K562 (cell line): ENCODE measurements around the gene UNC13C. TPM values are rescaled to one million over a fixed set of nuclear protein-coding genes. Genes with fewer than 3 reads are reported as not detected.

Experiments
- ATAC-seq: fragments of 200-7000 bp; cut with Tn5 transposase; 3 replicates; pipeline ENCODE4 v1.9.1; 2020; ENCODE audit warnings: moderate library complexity
- BruUV-seq: library from RNA; stranded (reverse); fragments of 400-500 nt; replicated peaks from 2 replicates; lab custom pipeline; 2021; lab: Mats Ljungman, UMichigan
- CTCF ChIA-PET: fragments of 300-600 bp; formaldehyde crosslinking; extraction: SDS; loops from one replicate; lab custom pipeline; 2021; ENCODE audit warnings: low intra/inter-chr PET ratio; lab: Yijun Ruan, JAX
- POLR2A ChIA-PET: fragments of 300-600, 350-650 bp; sonication (Branson Sonifier 250); formaldehyde crosslinking; extraction: SDS; loops from one replicate; lab custom pipeline; 2021; ENCODE audit warnings: antibody characterized with exemption, inconsistent platforms; lab: Yijun Ruan, JAX
- DNase-seq, 4 experiments: peaks; one replicate each; pipeline versions ENCODE4 v3.0.0 to v3.0.0-alpha.2; 2011 to 2018; ENCODE audit warnings: low spot score in 3 of 4, mixed read lengths in 3 of 4; ENCODE audit errors: extremely low read depth in 1 of 4
- FAIRE-seq: peaks from 2 replicates; lab custom pipeline; 2011; peaks lifted over from hg19 to GRCh38; lab: Jason Lieb, UNC
- H2AFZ ChIP-seq: 2 replicates; pipeline ENCODE4 v1.6.0; 2011; ENCODE audit warnings: low read depth, low read length, control low read depth, inconsistent platforms
- H3K27ac ChIP-seq: fragments of 200-600 bp; 3 replicates; pipeline ENCODE4 v1.8.0; 2011; ENCODE audit warnings: low read depth, mild to moderate bottlenecking, control low read depth, inconsistent platforms, low read length, moderate library complexity, mixed read lengths; ENCODE audit errors: extremely low read depth
- H3K27me3 ChIP-seq, 2 experiments: fragments of 300-600 bp in 1 of 2; 2 replicates in 1 of 2; 3 replicates in 1 of 2; pipeline versions ENCODE4 v1.6.0 to v1.8.0; 2011; ENCODE audit warnings: inconsistent platforms in 2 of 2, low read length in 2 of 2, mild to moderate bottlenecking in 1 of 2, mixed read lengths in 1 of 2, moderate library complexity in 1 of 2; ENCODE audit not compliant: control insufficient read depth in 2 of 2, insufficient read depth in 2 of 2
- H3K36me3 ChIP-seq: fragments of 300-600 bp; 3 replicates; pipeline ENCODE4 v1.8.0; 2011; ENCODE audit warnings: mild to moderate bottlenecking, low read length, inconsistent platforms; ENCODE audit not compliant: control insufficient read depth, insufficient read depth
- H3K4me1 ChIP-seq, 2 experiments: fragments of 200-600 bp in 1 of 2; replicated peaks in 1 of 2; 2 replicates in 1 of 2; 3 replicates in 1 of 2; pipeline versions ENCODE4 v1.5.1 to v1.8.0; 2011; ENCODE audit warnings: inconsistent platforms in 2 of 2, low read length in 2 of 2, mild to moderate bottlenecking in 1 of 2, mixed read lengths in 1 of 2, moderate library complexity in 1 of 2; ENCODE audit not compliant: control insufficient read depth in 2 of 2, insufficient read depth in 2 of 2
- H3K4me2 ChIP-seq: 2 replicates; pipeline ENCODE4 v1.6.1; 2011; ENCODE audit warnings: low read length, control low read depth, inconsistent platforms, mixed read lengths; ENCODE audit not compliant: insufficient read depth
- H3K4me3 ChIP-seq: fragments of 200-600 bp; sonication (generic), shearing (Covaris generic); 2 replicates; pipeline ENCODE4 v1.5.1; 2016; ENCODE audit warnings: control low read depth, inconsistent platforms
- H3K79me2 ChIP-seq: fragments of 200-600 bp; 3 replicates; pipeline ENCODE4 v1.8.0; 2011; ENCODE audit warnings: low read length, inconsistent platforms; ENCODE audit not compliant: control insufficient read depth, insufficient read depth
- H3K9ac ChIP-seq, 2 experiments: 2 replicates each; pipeline versions ENCODE4 v1.6.0 to v1.6.1; 2011; ENCODE audit warnings: low read depth in 2 of 2, low read length in 2 of 2, control low read depth in 1 of 2, inconsistent platforms in 1 of 2, mild to moderate bottlenecking in 1 of 2, mixed read lengths in 1 of 2; ENCODE audit not compliant: insufficient read depth in 1 of 2
- H3K9me1 ChIP-seq: one replicate; pipeline ENCODE4 v1.6.0; 2011; ENCODE audit warnings: inconsistent platforms, mild to moderate bottlenecking, low read length, moderate library complexity; ENCODE audit not compliant: control insufficient read depth, insufficient read depth
- H3K9me3 ChIP-seq: replicated peaks from 2 replicates; pipeline ENCODE4 v1.5.1; 2011; ENCODE audit warnings: low read depth, low read length, inconsistent platforms; ENCODE audit not compliant: control insufficient read depth, insufficient read depth
- H4K20me1 ChIP-seq: replicated peaks from 2 replicates; pipeline ENCODE4 v1.6.1; 2011; ENCODE audit warnings: low read length, inconsistent platforms, mixed read lengths; ENCODE audit not compliant: control insufficient read depth, insufficient read depth
- HIVEP1 ChIP-seq: fragments of 250-450 bp; sonication (Bioruptor Pico); IDR thresholded peaks from 2 replicates; pipeline ENCODE4 v1.4.0; 2020; ENCODE audit warnings: mild to moderate bottlenecking
- MAFG ChIP-seq: fragments of 450-650 bp; conservative IDR thresholded peaks from 2 replicates; pipeline ENCODE4 v1.6.1; 2016; ENCODE audit warnings: missing genetic modification characterization, missing compliant biosample characterization
- PTRF ChIP-seq: fragments of 450-650 bp; IDR thresholded peaks from 2 replicates; pipeline ENCODE4 v1.6.1; 2016; ENCODE audit warnings: mild to moderate bottlenecking, missing genetic modification characterization, missing compliant biosample characterization
- SRSF7 ChIP-seq: fragments of 200-400 bp; formaldehyde crosslinking; optimal IDR thresholded peaks from 2 replicates; pipeline ENCODE3; 2017; ENCODE audit warnings: mild to moderate bottlenecking, low read depth, low read length
- WGBS: fragments of 100-300 bp; shearing (Covaris generic); methylation state at CpG from one replicate; pipeline ENCODE4 v1.1.6; 2016; ENCODE audit warnings: low coverage, mixed read lengths; ENCODE audit not compliant: insufficient coverage; ENCODE audit errors: missing lambda C conversion rate; 5-methylcytosine and 5-hydroxymethylcytosine counted together
- in situ Hi-C: fragments of 300-500 bp; cut with MboI; formaldehyde crosslinking; loops from 4 replicates; pipeline ENCODE4 v1.15.0; 2018; ENCODE audit warnings: inconsistent platforms, mixed read lengths
- intact Hi-C: fragments of 100-400 bp; cut with micrococcal nuclease; formaldehyde crosslinking; loops from 2 replicates; pipeline ENCODE4 v1.14.2; 2022
- polyA plus RNA-seq, 8 experiments: library from polyadenylated mRNA; depleted of rRNA in 4 of 8; stranded (reverse) in 5 of 8; unstranded in 3 of 8; fragments of >200 nt; fragmentation: Nextera tagmentation in 2 of 8; fragmentation: Illumina TruSeq in 1 of 8; extraction: Ambion mirVana in 2 of 8; extraction: Trizol in 1 of 8; gene quantifications; 2 replicates each; pipeline versions ENCODE4 v1.2.1 to v1.2.3, GENCODE V29; 2011 to 2014; ENCODE audit warnings: inconsistent platforms in 1 of 8, missing spikeins in 1 of 8
- total RNA-seq, 7 experiments: library from RNA; depleted of rRNA in 6 of 7; stranded (reverse); fragments of >200 nt in 6 of 7; fragmentation: Illumina TruSeq in 2 of 7; extraction: Trizol in 2 of 7; gene quantifications; 2 replicates each; pipeline versions ENCODE4 v1.2.1 to v1.2.3, GENCODE V29; 2011 to 2021; ENCODE audit warnings: low replicate concordance in 1 of 7
- TF ChIP-seq, protein P1 (sequence below): fragments of 200-800 bp; sonication (Bioruptor generic); IDR thresholded peaks from 2 replicates; pipeline ENCODE4 v1.6.1; 2017; ENCODE audit warnings: missing genetic modification characterization, missing compliant biosample characterization
- TF ChIP-seq, protein P2 (sequence below): sonication (generic); formaldehyde crosslinking; IDR thresholded peaks from 2 replicates; pipeline ENCODE4 v1.9.0; 2022; ENCODE audit warnings: mild to moderate bottlenecking, missing genetic modification reagents
- TF ChIP-seq, protein P3 (sequence below): fragments of 450-650 bp; IDR thresholded peaks from 2 replicates; pipeline ENCODE4 v1.6.1; 2016; ENCODE audit warnings: mild to moderate bottlenecking, moderate library complexity
- TF ChIP-seq, protein P4 (sequence below): fragments of 450-650 bp; formaldehyde crosslinking; IDR thresholded peaks from 2 replicates; pipeline ENCODE4 v1.4.0; 2022; ENCODE audit warnings: missing genetic modification characterization

The UNC13C gene
- total and polyA plus RNA-seq, 9 of the 15 experiments (the other 6 are each of a cell fraction or from before 2014, with no cell fraction given), result not detected

DNA sequence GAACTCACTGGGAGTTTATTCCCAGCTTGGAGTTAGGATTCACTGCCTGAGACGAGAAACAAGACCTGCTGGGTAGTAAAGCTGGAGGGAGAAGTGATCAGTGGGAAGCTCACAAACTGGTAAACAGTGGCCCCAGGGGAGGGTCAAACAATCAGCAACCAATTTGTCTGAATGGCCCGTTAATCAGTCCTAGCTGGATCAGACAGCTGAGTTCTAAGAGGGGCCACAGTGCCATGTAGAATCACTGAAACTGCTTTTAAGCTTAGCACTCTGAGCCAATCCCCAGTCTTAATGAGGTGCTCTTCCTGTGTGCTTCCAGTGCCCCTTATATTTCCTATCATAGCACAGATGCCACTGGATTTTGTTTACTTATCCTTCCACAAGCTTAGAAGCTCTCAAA is 626.8 kb downstream of the UNC13C start:
- Histone ChIP-seq H3K9me3 (no peaks in the 10 kb centered on the region), H3K4me2 (no peak overlapping the region)
- BruUV-seq, result no TSS peak
- TF ChIP-seq SRSF7, result no peak
- no peak for TF ChIP-seq HIVEP1 (CRISPR knock-in tag)
- TF ChIP-seq PTRF (tag), result no peak
- no peak for TF ChIP-seq MAFG (tag)
- TF ChIP-seq, protein P1, sequence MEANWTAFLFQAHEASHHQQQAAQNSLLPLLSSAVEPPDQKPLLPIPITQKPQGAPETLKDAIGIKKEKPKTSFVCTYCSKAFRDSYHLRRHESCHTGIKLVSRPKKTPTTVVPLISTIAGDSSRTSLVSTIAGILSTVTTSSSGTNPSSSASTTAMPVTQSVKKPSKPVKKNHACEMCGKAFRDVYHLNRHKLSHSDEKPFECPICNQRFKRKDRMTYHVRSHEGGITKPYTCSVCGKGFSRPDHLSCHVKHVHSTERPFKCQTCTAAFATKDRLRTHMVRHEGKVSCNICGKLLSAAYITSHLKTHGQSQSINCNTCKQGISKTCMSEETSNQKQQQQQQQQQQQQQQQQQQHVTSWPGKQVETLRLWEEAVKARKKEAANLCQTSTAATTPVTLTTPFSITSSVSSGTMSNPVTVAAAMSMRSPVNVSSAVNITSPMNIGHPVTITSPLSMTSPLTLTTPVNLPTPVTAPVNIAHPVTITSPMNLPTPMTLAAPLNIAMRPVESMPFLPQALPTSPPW (CRISPR knock-in tag), result no peak
- TF ChIP-seq, protein P2, sequence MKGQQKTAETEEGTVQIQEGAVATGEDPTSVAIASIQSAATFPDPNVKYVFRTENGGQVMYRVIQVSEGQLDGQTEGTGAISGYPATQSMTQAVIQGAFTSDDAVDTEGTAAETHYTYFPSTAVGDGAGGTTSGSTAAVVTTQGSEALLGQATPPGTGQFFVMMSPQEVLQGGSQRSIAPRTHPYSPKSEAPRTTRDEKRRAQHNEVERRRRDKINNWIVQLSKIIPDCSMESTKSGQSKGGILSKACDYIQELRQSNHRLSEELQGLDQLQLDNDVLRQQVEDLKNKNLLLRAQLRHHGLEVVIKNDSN, result no peak
- TF ChIP-seq, protein P3, sequence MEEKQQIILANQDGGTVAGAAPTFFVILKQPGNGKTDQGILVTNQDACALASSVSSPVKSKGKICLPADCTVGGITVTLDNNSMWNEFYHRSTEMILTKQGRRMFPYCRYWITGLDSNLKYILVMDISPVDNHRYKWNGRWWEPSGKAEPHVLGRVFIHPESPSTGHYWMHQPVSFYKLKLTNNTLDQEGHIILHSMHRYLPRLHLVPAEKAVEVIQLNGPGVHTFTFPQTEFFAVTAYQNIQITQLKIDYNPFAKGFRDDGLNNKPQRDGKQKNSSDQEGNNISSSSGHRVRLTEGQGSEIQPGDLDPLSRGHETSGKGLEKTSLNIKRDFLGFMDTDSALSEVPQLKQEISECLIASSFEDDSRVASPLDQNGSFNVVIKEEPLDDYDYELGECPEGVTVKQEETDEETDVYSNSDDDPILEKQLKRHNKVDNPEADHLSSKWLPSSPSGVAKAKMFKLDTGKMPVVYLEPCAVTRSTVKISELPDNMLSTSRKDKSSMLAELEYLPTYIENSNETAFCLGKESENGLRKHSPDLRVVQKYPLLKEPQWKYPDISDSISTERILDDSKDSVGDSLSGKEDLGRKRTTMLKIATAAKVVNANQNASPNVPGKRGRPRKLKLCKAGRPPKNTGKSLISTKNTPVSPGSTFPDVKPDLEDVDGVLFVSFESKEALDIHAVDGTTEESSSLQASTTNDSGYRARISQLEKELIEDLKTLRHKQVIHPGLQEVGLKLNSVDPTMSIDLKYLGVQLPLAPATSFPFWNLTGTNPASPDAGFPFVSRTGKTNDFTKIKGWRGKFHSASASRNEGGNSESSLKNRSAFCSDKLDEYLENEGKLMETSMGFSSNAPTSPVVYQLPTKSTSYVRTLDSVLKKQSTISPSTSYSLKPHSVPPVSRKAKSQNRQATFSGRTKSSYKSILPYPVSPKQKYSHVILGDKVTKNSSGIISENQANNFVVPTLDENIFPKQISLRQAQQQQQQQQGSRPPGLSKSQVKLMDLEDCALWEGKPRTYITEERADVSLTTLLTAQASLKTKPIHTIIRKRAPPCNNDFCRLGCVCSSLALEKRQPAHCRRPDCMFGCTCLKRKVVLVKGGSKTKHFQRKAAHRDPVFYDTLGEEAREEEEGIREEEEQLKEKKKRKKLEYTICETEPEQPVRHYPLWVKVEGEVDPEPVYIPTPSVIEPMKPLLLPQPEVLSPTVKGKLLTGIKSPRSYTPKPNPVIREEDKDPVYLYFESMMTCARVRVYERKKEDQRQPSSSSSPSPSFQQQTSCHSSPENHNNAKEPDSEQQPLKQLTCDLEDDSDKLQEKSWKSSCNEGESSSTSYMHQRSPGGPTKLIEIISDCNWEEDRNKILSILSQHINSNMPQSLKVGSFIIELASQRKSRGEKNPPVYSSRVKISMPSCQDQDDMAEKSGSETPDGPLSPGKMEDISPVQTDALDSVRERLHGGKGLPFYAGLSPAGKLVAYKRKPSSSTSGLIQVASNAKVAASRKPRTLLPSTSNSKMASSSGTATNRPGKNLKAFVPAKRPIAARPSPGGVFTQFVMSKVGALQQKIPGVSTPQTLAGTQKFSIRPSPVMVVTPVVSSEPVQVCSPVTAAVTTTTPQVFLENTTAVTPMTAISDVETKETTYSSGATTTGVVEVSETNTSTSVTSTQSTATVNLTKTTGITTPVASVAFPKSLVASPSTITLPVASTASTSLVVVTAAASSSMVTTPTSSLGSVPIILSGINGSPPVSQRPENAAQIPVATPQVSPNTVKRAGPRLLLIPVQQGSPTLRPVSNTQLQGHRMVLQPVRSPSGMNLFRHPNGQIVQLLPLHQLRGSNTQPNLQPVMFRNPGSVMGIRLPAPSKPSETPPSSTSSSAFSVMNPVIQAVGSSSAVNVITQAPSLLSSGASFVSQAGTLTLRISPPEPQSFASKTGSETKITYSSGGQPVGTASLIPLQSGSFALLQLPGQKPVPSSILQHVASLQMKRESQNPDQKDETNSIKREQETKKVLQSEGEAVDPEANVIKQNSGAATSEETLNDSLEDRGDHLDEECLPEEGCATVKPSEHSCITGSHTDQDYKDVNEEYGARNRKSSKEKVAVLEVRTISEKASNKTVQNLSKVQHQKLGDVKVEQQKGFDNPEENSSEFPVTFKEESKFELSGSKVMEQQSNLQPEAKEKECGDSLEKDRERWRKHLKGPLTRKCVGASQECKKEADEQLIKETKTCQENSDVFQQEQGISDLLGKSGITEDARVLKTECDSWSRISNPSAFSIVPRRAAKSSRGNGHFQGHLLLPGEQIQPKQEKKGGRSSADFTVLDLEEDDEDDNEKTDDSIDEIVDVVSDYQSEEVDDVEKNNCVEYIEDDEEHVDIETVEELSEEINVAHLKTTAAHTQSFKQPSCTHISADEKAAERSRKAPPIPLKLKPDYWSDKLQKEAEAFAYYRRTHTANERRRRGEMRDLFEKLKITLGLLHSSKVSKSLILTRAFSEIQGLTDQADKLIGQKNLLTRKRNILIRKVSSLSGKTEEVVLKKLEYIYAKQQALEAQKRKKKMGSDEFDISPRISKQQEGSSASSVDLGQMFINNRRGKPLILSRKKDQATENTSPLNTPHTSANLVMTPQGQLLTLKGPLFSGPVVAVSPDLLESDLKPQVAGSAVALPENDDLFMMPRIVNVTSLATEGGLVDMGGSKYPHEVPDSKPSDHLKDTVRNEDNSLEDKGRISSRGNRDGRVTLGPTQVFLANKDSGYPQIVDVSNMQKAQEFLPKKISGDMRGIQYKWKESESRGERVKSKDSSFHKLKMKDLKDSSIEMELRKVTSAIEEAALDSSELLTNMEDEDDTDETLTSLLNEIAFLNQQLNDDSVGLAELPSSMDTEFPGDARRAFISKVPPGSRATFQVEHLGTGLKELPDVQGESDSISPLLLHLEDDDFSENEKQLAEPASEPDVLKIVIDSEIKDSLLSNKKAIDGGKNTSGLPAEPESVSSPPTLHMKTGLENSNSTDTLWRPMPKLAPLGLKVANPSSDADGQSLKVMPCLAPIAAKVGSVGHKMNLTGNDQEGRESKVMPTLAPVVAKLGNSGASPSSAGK, result no peak
- TF ChIP-seq, protein P4, sequence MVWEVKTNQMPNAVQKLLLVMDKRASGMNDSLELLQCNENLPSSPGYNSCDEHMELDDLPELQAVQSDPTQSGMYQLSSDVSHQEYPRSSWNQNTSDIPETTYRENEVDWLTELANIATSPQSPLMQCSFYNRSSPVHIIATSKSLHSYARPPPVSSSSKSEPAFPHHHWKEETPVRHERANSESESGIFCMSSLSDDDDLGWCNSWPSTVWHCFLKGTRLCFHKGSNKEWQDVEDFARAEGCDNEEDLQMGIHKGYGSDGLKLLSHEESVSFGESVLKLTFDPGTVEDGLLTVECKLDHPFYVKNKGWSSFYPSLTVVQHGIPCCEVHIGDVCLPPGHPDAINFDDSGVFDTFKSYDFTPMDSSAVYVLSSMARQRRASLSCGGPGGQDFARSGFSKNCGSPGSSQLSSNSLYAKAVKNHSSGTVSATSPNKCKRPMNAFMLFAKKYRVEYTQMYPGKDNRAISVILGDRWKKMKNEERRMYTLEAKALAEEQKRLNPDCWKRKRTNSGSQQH (CRISPR knock-in tag), result no peak
- TF ChIP-seq, all 486 proteins: peak for 0
- H3K27me3 ChIP-seq, result no peaks in the 10 kb centered on the region
- H2AFZ ChIP-seq, result no peak overlapping the region
- H3K27ac ChIP-seq, result no peak overlapping the region
- no peaks in the 10 kb centered on the region for H3K4me1 ChIP-seq
- WGBS, result 0% methylated on average over 2 of the region's 2 CpGs
- no peaks in the 10 kb centered on the region for H3K36me3 ChIP-seq
- intact Hi-C loops, result no loop called here
- no peaks in the 10 kb centered on the region for H3K9me1 ChIP-seq
- in situ Hi-C loops, result no loop called here
- H3K9ac ChIP-seq, result no peak overlapping the region
- no peaks in the 10 kb centered on the region for H3K79me2 ChIP-seq
- DNase-seq, result no peak
- H3K4me3 ChIP-seq, result no peak overlapping the region
- POLR2A ChIA-PET, result no interaction called here
- no peaks in the 10 kb centered on the region for H4K20me1 ChIP-seq
- FAIRE-seq, result no peak
- CTCF ChIA-PET, result no interaction called here
- ATAC-seq, result no peak
